BE2C (cell line): ENCODE data around the gene ATP8A1.

ENCODE experiments used
- DNase-seq: peaks from one replicate; pipeline ENCODE4 v3.0.0-alpha.2; 2020
- H3K27me3 ChIP-seq: fragments of 250-450 bp; sonication (Bioruptor Pico); 2 replicates; pipeline ENCODE4 v1.5.1; 2020; ENCODE audit warnings: mild to moderate bottlenecking
- H3K36me3 ChIP-seq: fragments of 250-450 bp; sonication (Bioruptor Pico); 2 replicates; pipeline ENCODE4 v1.5.1; 2020; ENCODE audit warnings: mild to moderate bottlenecking
- H3K4me1 ChIP-seq: fragments of 250-450 bp; sonication (Bioruptor Pico); 2 replicates; pipeline ENCODE4 v1.5.1; 2020
- H3K4me3 ChIP-seq: 2 replicates; pipeline ENCODE4 v1.5.1; 2011; ENCODE audit warnings: low read depth, low read length
- H3K9me3 ChIP-seq: fragments of 250-450 bp; sonication (Bioruptor Pico); 2 replicates; pipeline ENCODE4 v1.5.1; 2020
- CTCF ChIP-seq: IDR thresholded peaks from 2 replicates; pipeline ENCODE4 v1.5.1; 2012; ENCODE audit warnings: mild to moderate bottlenecking, low read depth, low read length

Gene ATP8A1

GRCh38 chr4:42616572-42616971, 40.3 kb downstream of the ATP8A1 start:
- Histone ChIP-seq H3K36me3 (peaks cover 18% of the 10 kb centered on the region), H3K9me3 (no peaks in the 10 kb centered on the region), H3K27me3 (no peaks in the 10 kb centered on the region), H3K4me1 (peaks cover 10% of the 10 kb centered on the region), H3K4me3 (no peak overlapping the region)
- DNase-seq: no peak
- no peak for TF ChIP-seq CTCF

- Histone ChIP-seq H3K27me3 (no peaks in the 10 kb centered on the region), H3K4me1 (peaks cover 10% of the 10 kb centered on the region), H3K9me3 (no peaks in the 10 kb centered on the region), H3K36me3 (peaks cover 24% of the 10 kb centered on the region), H3K4me3 (no peak overlapping the region)
- TF ChIP-seq CTCF: no peak
- DNase-seq: no peak
Observed at GRCh38 chr4:42615131-42615763, 41.7 kb downstream of the ATP8A1 start.

GRCh38 chr4:42612898-42613297, 44.0 kb downstream of the ATP8A1 start:
- Histone ChIP-seq H3K4me3 (no peak overlapping the region), H3K36me3 (peaks cover 24% of the 10 kb centered on the region), H3K4me1 (peaks cover 10% of the 10 kb centered on the region), H3K9me3 (no peaks in the 10 kb centered on the region), H3K27me3 (no peaks in the 10 kb centered on the region)
- TF ChIP-seq CTCF: no peak
- no peak for DNase-seq

GRCh38 chr4:42610941-42611340, 46.0 kb downstream of the ATP8A1 start:
- no peak for DNase-seq
- Histone ChIP-seq H3K4me3 (no peak overlapping the region), H3K36me3 (peaks cover 19% of the 10 kb centered on the region), H3K27me3 (no peaks in the 10 kb centered on the region), H3K4me1 (peaks cover 10% of the 10 kb centered on the region), H3K9me3 (no peaks in the 10 kb centered on the region)
- no peak for TF ChIP-seq CTCF

GRCh38 chr4:42609051-42609450, 47.9 kb downstream of the ATP8A1 start:
- TF ChIP-seq CTCF: no peak
- Histone ChIP-seq H3K4me3 (no peak overlapping the region), H3K9me3 (no peaks in the 10 kb centered on the region), H3K27me3 (no peaks in the 10 kb centered on the region), H3K36me3 (peaks cover 16% of the 10 kb centered on the region), H3K4me1 (peaks cover 10% of the 10 kb centered on the region)
- no peak for DNase-seq

GRCh38 chr4:42608551-42608950, 48.4 kb downstream of the ATP8A1 start:
- Histone ChIP-seq H3K9me3 (no peaks in the 10 kb centered on the region), H3K36me3 (peaks cover 16% of the 10 kb centered on the region), H3K4me1 (peaks cover 10% of the 10 kb centered on the region), H3K27me3 (no peaks in the 10 kb centered on the region), H3K4me3 (no peak overlapping the region)
- no peak for DNase-seq
- no peak for TF ChIP-seq CTCF
